HG03571 (cell line): ENCODE results near the gene UBE2QL1.

Experiments used
- ATAC-seq: cut with Tn5 transposase; IDR thresholded peaks from one replicate; pipeline ENCODE4 v1.9.1; 2021; ENCODE audit not compliant: unreplicated experiment

UBE2QL1 gene

DNA sequence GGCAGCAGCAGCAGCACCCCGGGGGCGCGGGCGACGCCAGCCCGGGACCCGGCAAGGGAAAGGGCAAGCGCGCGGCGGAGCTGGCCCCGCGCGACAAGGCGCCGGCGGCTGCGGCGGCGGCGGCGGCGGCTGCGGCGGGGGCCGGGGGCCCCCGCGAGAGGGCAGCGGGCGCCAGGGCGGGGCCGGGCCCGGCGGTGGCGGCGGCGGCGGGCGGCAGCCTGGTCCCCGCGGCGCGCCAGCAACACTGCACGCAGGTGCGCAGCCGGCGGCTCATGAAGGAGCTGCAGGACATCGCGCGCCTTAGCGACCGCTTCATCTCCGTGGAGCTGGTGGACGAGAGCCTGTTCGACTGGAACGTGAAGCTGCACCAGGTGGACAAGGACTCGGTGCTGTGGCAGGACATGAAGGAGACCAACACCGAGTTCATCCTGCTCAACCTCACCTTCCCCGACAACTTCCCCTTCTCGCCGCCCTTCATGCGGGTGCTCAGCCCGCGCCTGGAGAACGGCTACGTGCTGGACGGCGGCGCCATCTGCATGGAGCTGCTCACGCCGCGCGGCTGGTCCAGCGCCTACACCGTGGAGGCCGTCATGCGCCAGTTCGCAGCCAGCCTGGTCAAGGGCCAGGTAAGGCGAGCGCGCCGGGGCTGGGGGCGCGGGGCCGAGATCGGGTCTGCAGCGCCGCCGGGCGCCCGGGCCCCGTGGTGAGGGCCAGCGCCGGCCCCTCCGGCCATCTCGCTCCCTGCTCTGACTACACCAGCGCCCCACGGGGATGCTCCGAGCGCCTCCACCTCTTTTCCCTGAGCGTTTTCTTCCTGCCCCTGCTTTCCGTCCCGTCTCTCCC is at the start of gene UBE2QL1:
UBE2QL1 (plus strand) TSS at position 238 of the 843 bp plus-strand sequence; CDS start at position 273, 35 bp downstream.
- no peak for ATAC-seq

- ATAC-seq = no peak
Observed at GRCh38 chr5:6399980-6400910, 48.4 kb upstream of the UBE2QL1 start.

DNA sequence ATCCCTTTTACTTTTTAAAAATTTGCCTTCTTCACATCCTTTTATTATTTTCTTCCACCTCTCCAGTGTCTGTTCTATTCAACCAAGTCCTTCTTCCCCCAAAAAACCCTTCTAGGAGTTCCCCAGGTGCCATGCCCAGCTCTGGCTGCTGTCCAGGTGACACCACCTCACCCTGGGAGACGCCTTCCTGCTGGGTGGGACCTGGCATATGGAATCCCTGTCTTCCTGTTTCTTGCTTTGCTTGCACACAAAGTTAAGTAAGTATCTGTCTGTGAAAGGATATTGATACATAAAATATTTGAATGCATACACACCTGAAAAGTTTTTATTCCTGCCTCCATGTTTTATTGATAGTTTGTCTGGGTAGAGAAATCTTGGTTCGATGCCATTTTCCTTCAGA is 47.2 kb upstream of the UBE2QL1 start:
- ATAC-seq = no peak

- no peak for ATAC-seq
Observed at GRCh38 chr5:6402939-6403338, 45.7 kb upstream of the UBE2QL1 start.

GRCh38 chr5:6403416-6403815 is 45.2 kb upstream of the UBE2QL1 start:
- ATAC-seq = no peak

GRCh38 chr5:6404129-6404528 is 44.5 kb upstream of the UBE2QL1 start:
- ATAC-seq = no peak

GRCh38 chr5:6405591-6405990 is 43.1 kb upstream of the UBE2QL1 start:
- no peak for ATAC-seq

DNA sequence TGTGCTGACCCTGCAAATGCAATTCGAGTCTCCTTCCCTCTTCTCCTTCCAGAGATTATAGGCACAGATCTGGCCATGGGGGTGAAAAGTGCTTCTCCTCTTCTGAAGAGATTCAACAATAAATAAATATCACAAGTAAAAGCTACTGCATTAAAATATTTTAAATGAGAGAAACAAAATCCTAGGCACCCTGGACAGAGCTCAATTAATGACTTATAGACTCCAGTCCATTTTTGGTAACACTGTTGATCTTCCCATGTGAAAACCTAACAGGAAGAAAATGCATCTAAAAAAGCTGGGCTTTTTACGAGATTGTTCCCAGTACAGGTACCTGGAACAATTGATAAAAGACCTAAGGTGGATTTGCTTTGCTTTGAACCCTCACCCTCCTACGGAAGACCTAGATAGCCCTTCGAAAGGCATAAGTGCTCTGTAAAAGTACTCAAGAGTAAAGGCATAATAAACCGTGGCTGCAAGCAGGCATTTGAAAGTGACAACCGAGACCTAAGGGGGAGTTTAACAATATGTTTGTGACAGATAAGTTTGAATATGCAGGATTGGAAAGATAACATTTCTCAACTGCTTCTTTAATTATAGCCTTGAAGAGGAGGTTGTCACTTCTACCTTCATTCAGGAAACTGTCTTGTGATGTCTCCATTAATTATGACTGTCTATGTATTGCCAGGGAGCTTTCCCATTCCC is 41.0 kb upstream of the UBE2QL1 start:
- no peak for ATAC-seq

- ATAC-seq = no peak
Observed at GRCh38 chr5:6408260-6408596, 40.4 kb upstream of the UBE2QL1 start.

DNA sequence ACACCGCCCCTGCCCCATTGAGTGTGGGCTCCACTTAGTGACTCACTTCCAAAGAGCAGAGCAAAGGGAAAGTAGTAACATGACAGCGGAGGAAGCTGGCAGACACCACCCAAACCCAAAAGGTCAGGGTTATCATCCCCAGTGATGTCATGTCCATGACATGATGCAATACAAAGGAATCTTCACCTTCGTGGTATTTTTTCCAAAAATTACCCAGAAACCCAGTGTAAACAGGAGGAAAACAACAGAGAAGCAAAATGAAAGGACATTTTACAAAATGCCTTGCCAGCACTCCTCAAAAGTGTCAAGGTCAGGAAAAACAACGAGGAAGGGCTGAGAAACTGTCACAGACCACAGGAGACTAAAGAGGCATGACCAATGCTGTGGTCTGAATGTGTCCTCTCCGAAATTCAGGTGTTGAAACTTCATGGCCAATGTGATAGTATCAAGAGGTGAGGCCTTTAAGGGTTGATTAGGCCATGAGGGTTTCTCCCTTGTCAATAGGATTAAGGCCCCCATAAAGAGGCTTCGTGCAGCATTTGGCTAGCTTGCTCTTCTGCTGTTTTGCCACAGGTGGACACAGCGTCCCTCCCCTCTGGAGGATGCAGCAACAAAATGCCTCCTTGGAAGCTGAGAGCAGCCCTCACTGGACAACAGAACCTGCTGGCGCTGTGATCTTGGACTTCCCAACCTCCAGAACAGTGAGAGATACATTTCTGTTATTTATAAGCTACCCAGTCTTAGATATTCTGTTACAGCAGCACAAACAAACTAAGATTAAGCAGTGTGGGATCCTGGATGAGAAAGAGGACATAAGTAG is 39.8 kb upstream of the UBE2QL1 start:
- ATAC-seq = no peak

DNA sequence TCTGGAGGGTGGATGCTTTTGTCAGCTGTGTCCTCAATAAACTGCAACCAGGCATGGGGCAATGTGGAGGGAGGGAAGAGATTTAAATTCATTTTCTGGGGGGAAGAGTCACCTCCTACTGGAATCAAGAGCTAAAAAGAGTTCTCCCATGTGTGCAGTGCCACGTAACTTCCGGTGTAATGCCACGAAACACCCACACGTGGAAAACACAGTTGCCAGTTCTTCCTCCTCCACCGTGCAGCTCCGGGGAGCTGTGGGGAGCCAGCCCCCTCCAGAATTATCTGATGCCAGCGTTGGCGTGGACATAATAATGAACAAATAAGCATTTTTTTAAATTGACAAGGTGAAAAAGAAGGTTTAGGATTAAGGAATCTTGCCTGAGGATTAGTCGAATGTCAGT is 38.2 kb upstream of the UBE2QL1 start:
- ATAC-seq = no peak

DNA sequence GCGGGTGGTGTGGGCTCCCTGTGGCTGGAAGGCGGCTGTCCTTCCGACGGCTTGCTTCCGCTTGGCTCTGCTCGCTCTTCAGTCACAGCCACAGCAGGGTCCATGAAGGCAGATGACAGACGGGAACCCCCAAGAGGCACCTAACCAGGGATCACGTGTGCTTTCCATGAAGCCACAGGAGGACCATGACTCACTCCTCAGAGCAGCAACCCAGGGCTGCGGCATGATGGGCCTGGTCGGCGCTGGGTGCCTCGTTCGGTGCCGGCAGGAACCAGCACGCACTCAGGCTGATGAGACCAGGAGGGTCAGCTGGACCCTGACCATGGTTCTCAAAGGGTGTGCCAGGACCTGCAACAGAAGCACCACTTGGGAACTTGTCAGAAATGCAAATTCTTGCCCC is 37.5 kb upstream of the UBE2QL1 start:
- ATAC-seq = no peak

- no peak for ATAC-seq
Observed at GRCh38 chr5:6412811-6413210, 35.8 kb upstream of the UBE2QL1 start.

GRCh38 chr5:6417657-6418056 is 31.0 kb upstream of the UBE2QL1 start:
- no peak for ATAC-seq

- no peak for ATAC-seq
Observed at GRCh38 chr5:6418679-6419276, 29.9 kb upstream of the UBE2QL1 start.

DNA sequence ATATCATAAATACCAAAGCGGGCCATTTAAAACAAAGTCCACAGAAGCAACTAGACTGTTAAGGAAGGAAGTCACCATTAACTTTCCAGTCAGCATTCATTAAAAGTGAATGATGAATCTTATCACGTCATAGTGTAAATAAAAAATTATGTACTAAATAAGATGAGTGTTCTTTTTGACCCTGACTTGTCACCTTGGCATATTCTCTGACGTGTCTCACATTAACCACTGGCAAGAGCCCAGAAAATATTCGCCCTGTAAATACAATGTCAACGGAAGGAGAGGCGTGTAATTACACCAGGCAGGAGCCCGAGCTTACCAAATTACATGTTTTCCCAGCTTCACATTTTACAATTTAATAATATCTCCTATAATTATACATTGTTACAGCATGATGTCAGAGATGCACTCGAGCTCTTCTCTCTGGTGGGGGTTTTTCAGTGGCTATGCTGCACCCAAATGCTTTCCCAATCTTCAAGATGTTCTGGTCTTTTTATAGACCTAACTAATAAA is 29.3 kb upstream of the UBE2QL1 start:
- ATAC-seq = no peak

DNA sequence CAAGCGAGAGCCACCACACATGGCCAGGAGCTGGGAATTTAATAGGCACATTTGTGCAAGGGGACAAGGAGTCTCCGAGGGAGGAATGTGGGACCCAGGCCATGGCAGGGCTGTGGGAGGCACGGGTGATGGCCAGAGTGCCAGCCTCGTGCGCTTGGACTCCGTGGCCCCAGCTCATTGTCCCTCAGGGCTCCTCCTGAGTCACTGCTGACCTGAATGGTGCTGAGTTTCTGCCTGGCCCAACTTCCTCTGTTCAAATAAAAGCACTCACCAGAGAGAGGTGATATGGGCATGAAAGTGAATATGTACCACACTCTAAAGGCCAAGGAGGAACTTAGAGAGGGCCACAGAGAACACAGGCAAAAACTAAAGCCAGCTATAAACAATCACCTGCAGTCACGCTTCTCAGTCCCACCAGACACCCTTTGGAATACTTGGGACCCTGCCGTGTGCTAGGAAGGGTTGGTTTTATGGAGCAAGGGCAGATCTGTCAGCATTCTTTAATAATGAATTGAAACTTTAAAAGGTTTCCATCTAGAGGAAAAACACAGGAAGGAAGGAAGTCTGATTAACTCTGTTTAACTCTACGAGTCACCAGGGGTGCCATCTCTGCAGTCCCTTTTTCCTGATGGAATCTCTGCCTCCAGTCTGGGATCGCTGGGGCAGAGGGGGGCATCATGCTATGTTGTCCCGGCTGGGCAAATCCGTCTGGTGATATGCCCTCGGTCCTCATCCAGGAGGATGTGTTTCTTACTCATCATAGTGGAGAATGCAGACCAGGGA is 25.1 kb upstream of the UBE2QL1 start:
- ATAC-seq = no peak

- ATAC-seq = no peak
Observed at GRCh38 chr5:6424110-6424659, 24.5 kb upstream of the UBE2QL1 start.

DNA sequence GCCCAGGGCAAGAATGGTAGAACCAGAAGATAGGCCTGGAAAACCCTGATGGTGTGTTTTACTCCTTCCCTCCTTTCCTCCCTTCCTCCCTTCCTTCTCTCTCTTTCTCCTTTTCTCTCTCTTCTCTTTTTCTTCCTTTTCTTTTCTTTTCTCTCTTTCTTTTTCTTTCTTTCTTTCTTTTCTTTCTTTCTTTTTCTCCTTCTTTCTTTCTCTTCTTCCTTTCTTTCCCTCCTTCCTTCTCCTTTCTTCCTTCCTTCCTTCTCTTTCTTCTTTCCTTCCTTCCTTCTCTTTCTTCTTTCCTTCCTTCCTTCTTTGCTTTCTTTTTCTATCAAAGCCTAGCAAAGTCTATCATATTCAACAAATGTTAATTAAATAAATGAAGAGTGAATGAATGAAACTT is 24.0 kb upstream of the UBE2QL1 start:
- ATAC-seq = no peak
